ENCODE results near the gene PIMREG. TPM values are rescaled to one million over a fixed set of nuclear protein-coding genes. Genes with fewer than 3 reads are reported as not detected.

PIMREG gene
- polyA plus RNA-seq, 1 experiment: 54.5 TPM

DNA sequence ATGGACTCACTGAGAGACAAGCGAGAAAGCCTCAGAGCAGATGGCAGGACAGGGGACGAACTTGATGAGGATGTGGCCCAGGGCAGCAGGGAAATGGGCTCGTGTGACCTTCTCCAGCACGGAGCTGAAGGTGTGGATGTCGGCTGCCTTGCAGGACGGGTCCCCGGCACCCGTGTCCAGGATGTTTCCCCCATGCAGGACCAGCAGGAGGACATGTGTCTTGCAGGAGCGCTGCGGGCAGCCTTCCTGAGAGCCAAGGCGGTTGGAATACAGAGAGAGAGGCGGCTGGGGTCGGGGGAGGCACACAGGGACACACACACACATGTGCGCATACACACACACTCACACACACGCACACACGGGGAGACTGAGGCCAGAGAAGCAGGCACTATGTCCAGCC, 39.3 kb downstream of the PIMREG start:
- peaks cover 1% of the 10 kb centered on the region; the same call in 1 of the 2 replicates for H3K27me3 ChIP-seq (ENCODE audit: control insufficient read depth, insufficient read depth, low read length)
- CTCF ChIA-PET: interaction anchor here (1.2 to 1.3 kb wide), 2 partner anchors 9 to 10 kb away, joined by 3 to 5 read pairs; no protein-coding TSS in a partner anchor
- POLR2A ChIA-PET: no interaction called here

DNA sequence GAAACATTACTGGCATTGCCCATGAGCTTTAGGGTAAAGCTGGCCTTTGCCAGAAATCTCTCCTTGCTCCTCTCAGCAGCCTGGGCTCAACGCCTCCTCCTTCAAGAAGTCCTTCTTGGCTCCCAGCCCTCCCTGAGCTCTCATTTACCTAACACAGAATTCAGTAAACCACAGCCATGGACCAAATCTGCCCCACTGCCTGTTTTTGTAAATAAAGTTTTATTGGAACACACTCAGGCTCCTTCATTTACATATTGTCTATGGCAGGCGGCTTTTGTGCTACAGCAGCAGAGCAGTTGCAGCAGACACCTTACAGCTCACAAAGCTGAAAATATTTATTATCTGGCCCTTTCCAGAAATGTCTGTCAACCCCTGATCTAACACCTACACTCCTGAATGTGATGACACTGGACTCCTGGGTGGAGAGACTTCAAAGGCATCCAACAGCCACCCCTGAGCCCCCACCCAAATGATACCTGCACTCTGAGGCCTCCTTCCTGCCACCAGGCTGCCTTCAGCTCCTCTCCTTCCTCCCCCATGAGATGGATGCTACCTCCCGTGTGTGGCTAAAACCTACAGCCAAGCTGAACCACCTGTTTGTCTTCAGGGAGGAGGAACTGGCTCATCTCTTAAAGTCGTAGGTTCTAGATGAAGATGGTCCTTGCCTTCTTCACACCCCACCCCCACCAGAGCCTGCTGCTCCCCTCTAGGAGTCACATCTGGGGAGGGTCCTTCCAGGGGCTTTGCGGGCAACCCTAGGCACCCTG, 41.6 kb downstream of the PIMREG start:
- H3K4me3 ChIP-seq (ENCODE audit: low read depth, low read length): no peak overlapping the region
- ChIA-PET POLR2A (no interaction called here), CTCF (interaction anchor here (1.0 to 2.0 kb wide), 2 partner anchors 13 to 50 kb away, joined by 3 to 7 read pairs; no protein-coding TSS in a partner anchor)
- no peak for DNase-seq (ENCODE audit: low read depth)
- TF ChIP-seq, protein P1, sequence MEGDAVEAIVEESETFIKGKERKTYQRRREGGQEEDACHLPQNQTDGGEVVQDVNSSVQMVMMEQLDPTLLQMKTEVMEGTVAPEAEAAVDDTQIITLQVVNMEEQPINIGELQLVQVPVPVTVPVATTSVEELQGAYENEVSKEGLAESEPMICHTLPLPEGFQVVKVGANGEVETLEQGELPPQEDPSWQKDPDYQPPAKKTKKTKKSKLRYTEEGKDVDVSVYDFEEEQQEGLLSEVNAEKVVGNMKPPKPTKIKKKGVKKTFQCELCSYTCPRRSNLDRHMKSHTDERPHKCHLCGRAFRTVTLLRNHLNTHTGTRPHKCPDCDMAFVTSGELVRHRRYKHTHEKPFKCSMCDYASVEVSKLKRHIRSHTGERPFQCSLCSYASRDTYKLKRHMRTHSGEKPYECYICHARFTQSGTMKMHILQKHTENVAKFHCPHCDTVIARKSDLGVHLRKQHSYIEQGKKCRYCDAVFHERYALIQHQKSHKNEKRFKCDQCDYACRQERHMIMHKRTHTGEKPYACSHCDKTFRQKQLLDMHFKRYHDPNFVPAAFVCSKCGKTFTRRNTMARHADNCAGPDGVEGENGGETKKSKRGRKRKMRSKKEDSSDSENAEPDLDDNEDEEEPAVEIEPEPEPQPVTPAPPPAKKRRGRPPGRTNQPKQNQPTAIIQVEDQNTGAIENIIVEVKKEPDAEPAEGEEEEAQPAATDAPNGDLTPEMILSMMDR (IDR thresholded peaks at IDR 0.05; ENCODE audit: insufficient read depth, low read depth, low read length): no peak
- H3K27me3 ChIP-seq (ENCODE audit: control insufficient read depth, insufficient read depth, low read length): peaks cover 1% of the 10 kb centered on the region; the same call in 1 of the 2 replicates
- H3K36me3 ChIP-seq (ENCODE audit: control insufficient read depth, insufficient read depth, low read length): no peaks in the 10 kb centered on the region

More for the DNA sequence above, 39.3 kb downstream of the PIMREG start:
- no peak overlapping the region for H3K4me3 ChIP-seq (ENCODE audit: low read depth, low read length)
- DNase-seq (ENCODE audit: low read depth): no peak
- TF ChIP-seq, protein P1 (IDR thresholded peaks at IDR 0.05; ENCODE audit: insufficient read depth, low read depth, low read length): no peak
- H3K36me3 ChIP-seq (ENCODE audit: control insufficient read depth, insufficient read depth, low read length): no peaks in the 10 kb centered on the region

DNA sequence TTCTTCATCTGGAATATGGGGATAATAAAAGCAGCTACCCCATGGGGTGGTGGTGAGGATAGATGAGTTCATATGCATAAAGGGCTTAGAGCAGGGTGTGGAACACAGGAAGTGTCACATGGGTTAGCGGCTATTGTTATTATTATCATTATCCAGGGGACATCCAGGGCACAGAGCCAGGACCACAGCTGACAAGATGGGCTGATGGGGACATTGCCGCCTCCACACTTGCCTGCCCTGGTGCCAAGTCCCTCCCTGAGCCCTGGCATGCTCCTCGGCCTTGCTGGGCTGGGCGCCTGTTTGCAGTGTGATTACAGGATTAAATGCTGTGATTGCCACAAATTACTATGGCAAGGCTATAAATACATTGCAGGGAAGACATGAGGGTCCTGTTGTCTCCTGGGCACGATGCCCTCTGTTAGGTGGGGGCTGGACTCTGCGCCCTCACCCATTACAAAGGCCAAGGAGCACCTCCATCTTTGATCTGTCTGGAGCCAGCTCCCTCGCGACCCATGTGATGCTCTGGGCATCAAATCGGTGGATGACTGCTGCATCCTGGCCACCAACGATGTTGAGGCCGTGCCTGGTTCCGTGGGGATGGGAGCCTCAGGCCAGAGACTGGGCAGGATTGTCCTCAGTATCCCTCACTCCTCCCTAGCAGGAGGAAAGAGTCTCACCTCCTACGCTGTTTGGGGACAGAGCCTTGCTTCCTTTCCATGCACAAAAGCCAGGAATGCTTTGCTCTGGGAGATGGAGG, 43.2 kb downstream of the PIMREG start:
- Histone ChIP-seq H3K4me3 (ENCODE audit: low read depth, low read length) (no peak overlapping the region), H3K36me3 (ENCODE audit: control insufficient read depth, insufficient read depth, low read length) (no peaks in the 10 kb centered on the region), H3K27me3 (ENCODE audit: control insufficient read depth, insufficient read depth, low read length) (peaks cover 1% of the 10 kb centered on the region; the same call in 1 of the 2 replicates)
- no peak for DNase-seq (ENCODE audit: low read depth)
- POLR2A ChIA-PET: no interaction called here
- CTCF ChIA-PET: interaction anchor here (1.0 to 2.0 kb wide), 2 partner anchors 14 to 51 kb away, joined by 3 to 7 read pairs; no protein-coding TSS in a partner anchor
- TF ChIP-seq, protein P1 (IDR thresholded peaks at IDR 0.05; ENCODE audit: insufficient read depth, low read depth, low read length): no peak

DNA sequence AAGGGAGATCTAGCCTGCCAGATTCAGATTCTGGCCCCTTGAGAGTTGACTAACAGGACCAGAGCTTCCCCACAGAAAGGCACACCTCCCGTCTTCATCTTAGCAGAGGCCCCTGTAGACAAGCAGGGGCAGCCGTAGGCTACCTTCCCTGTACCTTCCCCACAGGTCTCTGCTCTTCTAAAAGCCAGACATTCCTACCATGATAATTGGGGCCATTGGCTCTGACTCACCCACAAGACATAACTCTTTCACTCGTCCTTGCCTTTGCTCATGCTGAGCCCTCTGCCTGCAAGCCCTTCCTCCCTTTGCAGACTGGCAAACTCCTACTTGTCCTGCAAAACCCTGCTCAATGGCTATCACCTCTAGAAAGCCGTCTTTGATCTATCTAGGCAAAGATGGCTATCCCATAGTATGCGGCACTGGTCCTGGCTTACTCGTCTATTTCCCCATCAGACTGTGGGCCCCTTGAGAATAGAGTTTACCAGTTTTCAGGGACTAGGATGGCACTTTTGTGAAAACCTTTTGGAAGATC, 43.8 kb downstream of the PIMREG start:
- Histone ChIP-seq H3K4me3 (ENCODE audit: low read depth, low read length) (no peak overlapping the region), H3K27me3 (ENCODE audit: control insufficient read depth, insufficient read depth, low read length) (peaks cover 1% of the 10 kb centered on the region; the same call in 1 of the 2 replicates), H3K36me3 (ENCODE audit: control insufficient read depth, insufficient read depth, low read length) (no peaks in the 10 kb centered on the region)
- POLR2A ChIA-PET: no interaction called here
- CTCF ChIA-PET: interaction anchor here (0.6 kb wide), 1 partner anchor 584 kb away, joined by 3 read pairs; no protein-coding TSS in a partner anchor
- DNase-seq (ENCODE audit: low read depth): no peak
- TF ChIP-seq, protein P1 (IDR thresholded peaks at IDR 0.05; ENCODE audit: insufficient read depth, low read depth, low read length): no peak
